Muscle of leg (tissue), 11 donors: ENCODE data around the gene CTXND1. TPM values are rescaled to one million over a fixed set of nuclear protein-coding genes. Genes with fewer than 3 reads are reported as not detected.

Experiments
- DNase-seq: peaks from one replicate; pipeline ENCODE4 v3.0.0; 2013
- H3K27ac ChIP-seq: one replicate; pipeline ENCODE4 v1.5.1; 2013; ENCODE audit warnings: mild to moderate bottlenecking, low read length, control low read depth
- H3K27me3 ChIP-seq: one replicate; pipeline ENCODE4 v1.6.1; 2013; ENCODE audit warnings: low read length; ENCODE audit not compliant: control insufficient read depth, insufficient read depth
- H3K36me3 ChIP-seq: one replicate; pipeline ENCODE4 v1.6.1; 2013; ENCODE audit warnings: low read length; ENCODE audit not compliant: control insufficient read depth, insufficient read depth
- H3K4me1 ChIP-seq: one replicate; pipeline ENCODE4 v1.6.1; 2013; ENCODE audit warnings: low read length; ENCODE audit not compliant: control insufficient read depth, insufficient read depth
- H3K4me3 ChIP-seq: one replicate; pipeline ENCODE4 v1.5.1; 2013; ENCODE audit warnings: low read length, control low read depth
- H3K9me3 ChIP-seq: replicated peaks from 2 replicates; pipeline ENCODE4 v1.6.1; 2013; ENCODE audit warnings: low read depth, low read length; ENCODE audit not compliant: control insufficient read depth
- WGBS: methylation state at CpG from one replicate; pipeline ENCODE4 v1.1.5; 2013; ENCODE audit warnings: missing lambda C conversion rate; ENCODE audit not compliant: insufficient coverage; 5-methylcytosine and 5-hydroxymethylcytosine counted together
- polyA plus RNA-seq, 8 donors: library from polyadenylated mRNA; unstranded; fragments of 120-200 nt; gene quantifications; one replicate each; pipeline versions ENCODE4 v1.2.1 to v1.2.3, GENCODE V29; 2013; ENCODE audit warnings: inconsistent platforms in 1 of 8, low replicate concordance in 1 of 8; ENCODE audit not compliant: insufficient read length in 8 of 8, insufficient read depth in 1 of 8
- total RNA-seq: library from RNA; stranded (reverse); fragments of 120-200 nt; gene quantifications from one replicate; pipeline ENCODE4 v1.2.4, GENCODE V29; 2013

Gene CTXND1
- total and polyA plus RNA-seq, 9 donors: 0.44 to 1.9 (median 0.83) TPM

DNA sequence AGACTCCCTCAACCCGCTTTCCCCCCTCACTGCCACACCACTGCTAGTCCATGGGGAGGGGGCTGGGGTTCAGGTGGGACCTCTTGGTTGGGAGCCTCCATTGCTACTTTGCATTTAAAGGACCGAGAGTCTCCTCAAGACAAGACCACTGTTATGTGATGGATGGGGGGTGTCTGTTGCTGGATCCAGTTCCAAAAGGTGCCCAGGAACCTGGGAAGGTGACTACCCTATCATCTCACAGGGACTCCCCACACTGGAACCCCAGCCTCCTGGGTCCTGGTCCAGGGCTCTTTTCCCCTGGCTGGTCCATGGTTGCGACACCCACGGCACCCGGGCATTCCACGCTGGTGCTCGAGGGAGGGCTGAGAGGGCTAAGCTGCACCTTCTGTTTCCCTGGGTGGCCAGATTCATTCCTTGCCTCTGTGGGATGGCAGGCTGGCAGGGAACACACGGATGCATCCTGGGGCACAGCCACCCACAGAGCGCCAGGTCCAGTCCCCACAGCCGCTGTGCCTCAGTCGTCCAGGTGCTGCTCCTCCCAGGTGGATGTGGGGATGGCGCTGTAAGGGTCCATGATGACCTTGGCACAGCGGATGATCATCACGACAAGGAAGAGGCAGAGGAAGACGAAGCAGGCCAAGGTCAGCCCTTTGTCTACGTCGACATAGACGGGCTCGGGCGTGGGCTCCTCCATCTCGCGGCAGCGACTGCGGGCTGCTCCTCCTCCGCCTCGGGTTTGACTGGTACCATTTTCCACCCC is 50.6 kb downstream of the CTXND1 start:
- DNase-seq: no peak
- WGBS: 93% methylated on average over 15 of the region's 26 CpGs
- H3K4me1 ChIP-seq: no peaks in the 10 kb centered on the region
- no peak overlapping the region for H3K27ac ChIP-seq
- no peaks in the 10 kb centered on the region for H3K36me3 ChIP-seq
- H3K4me3 ChIP-seq: no peak overlapping the region
- no peaks in the 10 kb centered on the region for H3K9me3 ChIP-seq
- H3K27me3 ChIP-seq: peaks cover 2% of the 10 kb centered on the region

GRCh38 chr15:80199869-80200268 is 52.1 kb downstream of the CTXND1 start:
- WGBS: 63% methylated on average over 3 of the region's 3 CpGs
- no peak overlapping the region for H3K27ac ChIP-seq
- H3K4me3 ChIP-seq: no peak overlapping the region
- no peaks in the 10 kb centered on the region for H3K36me3 ChIP-seq
- H3K27me3 ChIP-seq: peaks cover 2% of the 10 kb centered on the region
- no peak for DNase-seq
- H3K4me1 ChIP-seq: no peaks in the 10 kb centered on the region
- H3K9me3 ChIP-seq: no peaks in the 10 kb centered on the region

DNA sequence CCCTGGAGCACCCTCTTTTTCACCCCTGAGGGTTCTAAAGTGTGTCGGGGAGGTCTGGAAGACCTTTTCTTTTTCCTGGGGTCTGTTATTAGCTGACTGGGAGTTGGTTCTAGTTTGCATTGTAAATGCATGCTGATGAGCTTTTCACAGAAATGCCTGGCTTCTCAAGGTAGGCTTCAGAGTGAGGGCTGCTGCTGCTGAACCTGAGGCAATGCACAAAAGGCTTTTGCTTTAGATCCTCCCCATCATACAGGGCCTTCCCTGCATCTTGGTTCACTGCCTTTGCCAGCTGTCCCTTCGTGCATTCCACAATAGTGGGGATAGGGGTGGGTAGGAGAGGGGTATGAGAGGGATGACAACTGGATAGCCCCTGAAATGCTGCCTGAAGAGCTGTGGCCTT is 52.6 kb downstream of the CTXND1 start:
- H3K9me3 ChIP-seq: no peaks in the 10 kb centered on the region
- no peak for DNase-seq
- H3K27me3 ChIP-seq: peaks cover 2% of the 10 kb centered on the region
- H3K36me3 ChIP-seq: no peaks in the 10 kb centered on the region
- H3K4me1 ChIP-seq: no peaks in the 10 kb centered on the region
- no peak overlapping the region for H3K4me3 ChIP-seq
- no peak overlapping the region for H3K27ac ChIP-seq
- WGBS: 50% methylated on average over 1 of the region's 2 CpGs

DNA sequence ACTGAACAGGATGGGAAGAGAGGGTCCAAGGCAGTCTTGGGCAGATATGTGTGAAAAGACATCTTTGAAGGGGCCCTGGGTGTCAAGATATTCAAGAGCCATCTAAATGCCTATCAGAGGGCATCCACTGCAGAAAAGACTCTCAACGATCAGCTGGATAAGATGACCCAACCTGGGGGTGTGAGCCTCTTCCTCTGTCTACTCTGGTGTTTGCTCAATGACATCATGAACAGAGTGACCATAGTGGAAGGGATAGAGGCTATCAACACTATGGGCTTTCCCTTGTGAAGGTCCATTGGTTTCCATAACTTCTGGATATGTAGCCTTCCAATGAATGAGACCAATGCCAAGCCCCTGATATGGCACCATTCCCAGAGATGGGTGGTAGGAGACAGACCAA is 57.1 kb downstream of the CTXND1 start:
- Histone ChIP-seq H3K36me3 (no peaks in the 10 kb centered on the region), H3K27ac (no peak overlapping the region), H3K4me3 (no peak overlapping the region), H3K9me3 (no peaks in the 10 kb centered on the region), H3K27me3 (peaks cover 1% of the 10 kb centered on the region), H3K4me1 (no peaks in the 10 kb centered on the region)
- WGBS: no CpG with 5 or more reads among the region's 1 CpG
- DNase-seq: no peak

GRCh38 chr15:80194186-80194585 is 57.8 kb downstream of the CTXND1 start:
- WGBS: no CpG with 5 or more reads among the region's 1 CpG
- no peak overlapping the region for H3K27ac ChIP-seq
- no peaks in the 10 kb centered on the region for H3K4me1 ChIP-seq
- no peak overlapping the region for H3K4me3 ChIP-seq
- no peaks in the 10 kb centered on the region for H3K36me3 ChIP-seq
- H3K27me3 ChIP-seq: no peaks in the 10 kb centered on the region
- DNase-seq: no peak
- no peaks in the 10 kb centered on the region for H3K9me3 ChIP-seq

- 80% methylated on average over 1 of the region's 8 CpGs for WGBS
- H3K4me3 ChIP-seq: no peak overlapping the region
- H3K27ac ChIP-seq: no peak overlapping the region
- no peak for DNase-seq
- no peaks in the 10 kb centered on the region for H3K4me1 ChIP-seq
- H3K9me3 ChIP-seq: no peaks in the 10 kb centered on the region
- H3K27me3 ChIP-seq: no peaks in the 10 kb centered on the region
- no peaks in the 10 kb centered on the region for H3K36me3 ChIP-seq
Measured at GRCh38 chr15:80191897-80192595, 60.0 kb downstream of the CTXND1 start.

- no peaks in the 10 kb centered on the region for H3K4me1 ChIP-seq
- WGBS: no CpG with 5 or more reads among the region's 2 CpGs
- H3K9me3 ChIP-seq: no peaks in the 10 kb centered on the region
- no peaks in the 10 kb centered on the region for H3K27me3 ChIP-seq
- no peak for DNase-seq
- H3K27ac ChIP-seq: no peak overlapping the region
- H3K36me3 ChIP-seq: peaks cover 4% of the 10 kb centered on the region
- H3K4me3 ChIP-seq: no peak overlapping the region
Measured at GRCh38 chr15:80191198-80191597, 60.8 kb downstream of the CTXND1 start.

- H3K27me3 ChIP-seq: no peaks in the 10 kb centered on the region
- H3K9me3 ChIP-seq: no peaks in the 10 kb centered on the region
- no peak for DNase-seq
- H3K36me3 ChIP-seq: peaks cover 14% of the 10 kb centered on the region
- H3K4me1 ChIP-seq: peaks cover 7% of the 10 kb centered on the region
- WGBS: 49% methylated on average over 2 of the region's 2 CpGs
- H3K4me3 ChIP-seq: no peak overlapping the region
- no peak overlapping the region for H3K27ac ChIP-seq
Measured at GRCh38 chr15:80188251-80188650, 63.8 kb downstream of the CTXND1 start.

DNA sequence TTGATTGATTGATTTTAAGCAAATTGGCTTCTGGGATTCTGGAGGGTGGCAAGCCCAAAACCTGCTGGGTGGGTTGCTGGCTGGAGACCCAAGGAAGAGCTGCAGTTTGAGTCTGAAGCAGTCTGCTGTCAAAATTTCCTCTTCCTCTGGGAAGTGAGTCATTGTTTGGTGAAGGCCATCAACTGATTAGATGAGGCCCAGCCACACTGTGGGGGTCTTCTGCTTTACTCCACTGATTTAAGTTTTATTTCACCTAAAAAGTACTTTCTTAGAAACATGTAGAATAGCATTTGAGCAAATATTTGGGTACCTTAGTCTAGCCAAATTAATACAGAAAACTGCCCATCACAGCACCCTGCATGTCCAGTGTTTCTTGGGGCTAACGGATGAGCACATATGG is 65.4 kb downstream of the CTXND1 start:
- no peak for DNase-seq
- Histone ChIP-seq H3K9me3 (no peaks in the 10 kb centered on the region), H3K27ac (no peak overlapping the region), H3K4me3 (no peak overlapping the region), H3K4me1 (peaks cover 21% of the 10 kb centered on the region), H3K27me3 (no peaks in the 10 kb centered on the region), H3K36me3 (peaks cover 14% of the 10 kb centered on the region)
- WGBS: 100% methylated on average over 1 of the region's 1 CpG

- Histone ChIP-seq H3K4me1 (peaks cover 26% of the 10 kb centered on the region), H3K9me3 (no peaks in the 10 kb centered on the region), H3K27ac (no peak overlapping the region), H3K4me3 (no peak overlapping the region), H3K27me3 (no peaks in the 10 kb centered on the region), H3K36me3 (peaks cover 14% of the 10 kb centered on the region)
- no peak for DNase-seq
- 87% methylated on average over 5 of the region's 7 CpGs for WGBS
Measured at GRCh38 chr15:80186066-80186465, 65.9 kb downstream of the CTXND1 start.
